ENCODE data around the gene ZNF117.
"Not testable (repeated sequence)": the region's sequence is repeated elsewhere in the genome, so short reads cannot be mapped to it uniquely, and the experiment has no call there.

ZNF117 gene

GRCh38 chr7:64990936-64991335 lies at the start of gene ZNF117:
TSS of gene ZNF117 (minus strand) at chr7:64991036.
- no peak for DNase-seq

GRCh38 chr7:65038767-65039166 lies 47.9 kb upstream of the ZNF117 start:
- DNase-seq = peak; percentile 1

- peak; percentile 88 for DNase-seq
These were observed 47.2 kb upstream of the ZNF117 start for GRCh38 chr7:65037740-65038688.

- not testable (repeated sequence) for DNase-seq
These were observed 45.7 kb upstream of the ZNF117 start for GRCh38 chr7:65036526-65036925.

GRCh38 chr7:65035469-65035868 lies 44.6 kb upstream of the ZNF117 start:
- not testable (repeated sequence) for DNase-seq

- not testable (repeated sequence) for DNase-seq
These were observed 43.4 kb upstream of the ZNF117 start for GRCh38 chr7:65034120-65034782.

GRCh38 chr7:65033391-65033790 lies 42.6 kb upstream of the ZNF117 start:
- not testable (repeated sequence) for DNase-seq

- DNase-seq = not testable (repeated sequence)
These were observed 34.2 kb upstream of the ZNF117 start for GRCh38 chr7:65025023-65025422.

- not testable (repeated sequence) for DNase-seq
These were observed 30.1 kb upstream of the ZNF117 start for GRCh38 chr7:65020978-65021377.

GRCh38 chr7:65009881-65010280 lies 19.0 kb upstream of the ZNF117 start:
- DNase-seq = not testable (repeated sequence)

- DNase-seq = not testable (repeated sequence)
These were observed 18.6 kb upstream of the ZNF117 start for GRCh38 chr7:65009394-65009793.

GRCh38 chr7:65007036-65007435 lies 16.2 kb upstream of the ZNF117 start:
- not testable (repeated sequence) for DNase-seq

GRCh38 chr7:65006094-65006992 lies 15.5 kb upstream of the ZNF117 start, which contains the start of gene ERV3-1:
TSS of gene ERV3-1 (minus strand) at chr7:65006687. CDS start at chr7:64993026, 13,661 bp downstream.
- peak; percentile 92 for DNase-seq

- DNase-seq = no peak
These were observed 13.7 kb upstream of the ZNF117 start for GRCh38 chr7:65004575-65004974.

- DNase-seq = no peak
These were observed 12.2 kb upstream of the ZNF117 start for GRCh38 chr7:65002972-65003585.

- no peak for DNase-seq
These were observed 10.5 kb upstream of the ZNF117 start for GRCh38 chr7:65001291-65001814.

GRCh38 chr7:64999165-65000004 lies 8.5 kb upstream of the ZNF117 start:
- DNase-seq = no peak

- no peak for DNase-seq
These were observed 8.0 kb upstream of the ZNF117 start for GRCh38 chr7:64998865-64999164.

- DNase-seq = no peak
These were observed 7.1 kb upstream of the ZNF117 start for GRCh38 chr7:64997927-64998391.

- no peak for DNase-seq
These were observed 6.5 kb upstream of the ZNF117 start for GRCh38 chr7:64997164-64997908.

All from NCI-H2171 (cell line).